Skeletal muscle tissue (tissue), 4 donors: ENCODE results near the gene SRSF5. TPM values are rescaled to one million over a fixed set of nuclear protein-coding genes. Genes with fewer than 3 reads are reported as not detected.
"Not testable (repeated sequence)": the region's sequence is repeated elsewhere in the genome, so short reads cannot be mapped to it uniquely, and the experiment has no call there.

Source experiments
- H3K27ac ChIP-seq: one replicate; pipeline ENCODE4 v1.7.0; 2013; ENCODE audit warnings: mild to moderate bottlenecking, low read depth, low read length, inconsistent platforms
- H3K27me3 ChIP-seq, 3 donors: one replicate each; pipeline ENCODE4 v1.7.0; 2013; ENCODE audit warnings: low read length in 3 of 3; ENCODE audit not compliant: control insufficient read depth in 3 of 3, insufficient read depth in 3 of 3
- H3K36me3 ChIP-seq, 3 donors: one replicate each; pipeline ENCODE4 v1.7.0; 2013; ENCODE audit warnings: low read length in 3 of 3; ENCODE audit not compliant: control insufficient read depth in 3 of 3, insufficient read depth in 3 of 3
- H3K4me1 ChIP-seq, 3 donors: one replicate each; pipeline ENCODE4 v1.7.0; 2013; ENCODE audit warnings: low read length in 3 of 3, mild to moderate bottlenecking in 3 of 3; ENCODE audit not compliant: control insufficient read depth in 3 of 3, insufficient read depth in 3 of 3
- H3K4me3 ChIP-seq, 3 donors: one replicate each; pipeline ENCODE4 v1.7.0; 2013; ENCODE audit warnings: low read length in 3 of 3
- H3K9ac ChIP-seq, 3 donors: one replicate each; pipeline ENCODE4 v1.7.0; 2013; ENCODE audit warnings: low read length in 3 of 3, mild to moderate bottlenecking in 3 of 3, moderate library complexity in 2 of 3, low read depth in 1 of 3
- H3K9me3 ChIP-seq, 3 donors: one replicate each; pipeline ENCODE4 v1.7.0; 2013; ENCODE audit warnings: low read length in 3 of 3; ENCODE audit not compliant: control insufficient read depth in 3 of 3
- total RNA-seq: library from RNA; depleted of rRNA; stranded (reverse); fragments of >200 nt; gene quantifications from one replicate; pipeline ENCODE4 v1.2.3, GENCODE V29; 2014
- donor health status: Osteomylitis.

Gene SRSF5
- total RNA-seq, 1 donor from 2014 or later, result 77.2 TPM

DNA sequence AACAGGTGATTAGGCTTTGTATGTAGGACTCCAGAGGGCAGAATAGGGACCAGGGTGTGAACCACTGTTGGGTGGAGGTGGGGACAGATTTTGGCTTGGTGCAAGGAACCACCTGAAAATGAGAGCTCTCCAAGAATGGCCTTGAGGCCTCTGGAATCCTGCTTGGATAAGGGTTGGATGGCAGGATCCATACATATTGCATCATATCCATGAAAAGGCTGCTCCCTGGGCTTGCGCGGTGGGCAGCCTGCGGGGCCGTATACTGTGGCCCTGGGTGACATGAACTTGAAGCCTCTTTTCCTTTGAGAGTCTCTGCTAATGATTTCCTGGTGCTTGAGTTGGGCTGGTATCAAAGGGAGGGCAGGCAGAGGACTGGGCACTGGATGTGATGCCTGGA, 31.4 kb downstream of the SRSF5 start:
- Histone ChIP-seq H3K27me3 (no peaks in the 10 kb centered on the region), H3K27ac (no peak overlapping the region), H3K36me3 (no peaks in the 10 kb centered on the region), H3K4me1 (no peaks in the 10 kb centered on the region), H3K4me3 (no peak overlapping the region), H3K9me3 (no peaks in the 10 kb centered on the region), H3K9ac (no peak overlapping the region)

DNA sequence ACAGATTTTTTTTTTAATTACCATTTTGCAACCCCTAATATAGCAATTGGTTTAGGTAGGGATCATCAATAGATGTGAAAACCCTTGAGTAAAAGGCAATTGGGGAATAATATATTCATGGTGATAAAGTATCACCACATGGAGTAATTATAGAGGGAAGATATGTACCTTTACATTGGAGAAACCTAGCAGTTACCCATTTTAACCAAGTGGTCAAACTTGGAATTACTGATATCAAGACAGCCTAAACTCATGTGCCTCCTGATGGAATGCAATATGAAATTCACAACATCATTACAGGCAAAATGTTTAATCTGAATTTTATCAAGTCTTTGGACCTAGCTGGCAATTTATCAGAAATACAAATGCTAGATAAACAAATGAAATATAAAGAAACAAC, 36.8 kb downstream of the SRSF5 start:
- no peaks in the 10 kb centered on the region for H3K36me3 ChIP-seq
- no peak overlapping the region for H3K9ac ChIP-seq
- H3K4me3 ChIP-seq, result no peak overlapping the region
- H3K27me3 ChIP-seq, result no peaks in the 10 kb centered on the region
- no peak overlapping the region for H3K27ac ChIP-seq
- H3K4me1 ChIP-seq, result no peaks in the 10 kb centered on the region
- H3K9me3 ChIP-seq, result no peaks in the 10 kb centered on the region

DNA sequence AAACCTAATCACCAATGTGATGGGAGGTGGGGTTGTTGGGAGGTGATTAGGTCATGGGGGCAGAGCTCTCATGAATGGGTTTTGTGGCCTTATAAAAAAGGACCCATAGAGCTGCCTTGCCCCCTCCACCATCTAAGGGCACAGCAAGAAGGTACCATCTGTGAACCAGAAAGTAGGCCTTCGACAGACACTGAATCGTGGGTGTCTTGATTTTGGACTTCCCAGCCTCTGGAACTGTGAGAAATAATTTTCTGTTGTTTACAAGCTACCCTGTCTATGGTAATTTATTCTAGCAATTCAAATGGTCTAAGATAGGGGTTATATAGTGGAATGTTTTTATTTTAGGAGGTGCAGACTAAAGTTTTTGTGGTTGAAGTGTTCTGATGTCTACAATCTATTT, 38.0 kb downstream of the SRSF5 start:
- H3K36me3 ChIP-seq, result no peaks in the 10 kb centered on the region
- H3K4me1 ChIP-seq, result no peaks in the 10 kb centered on the region
- no peaks in the 10 kb centered on the region for H3K9me3 ChIP-seq
- no peak overlapping the region for H3K9ac ChIP-seq
- no peak overlapping the region for H3K27ac ChIP-seq
- no peaks in the 10 kb centered on the region for H3K27me3 ChIP-seq
- H3K4me3 ChIP-seq, result no peak overlapping the region

DNA sequence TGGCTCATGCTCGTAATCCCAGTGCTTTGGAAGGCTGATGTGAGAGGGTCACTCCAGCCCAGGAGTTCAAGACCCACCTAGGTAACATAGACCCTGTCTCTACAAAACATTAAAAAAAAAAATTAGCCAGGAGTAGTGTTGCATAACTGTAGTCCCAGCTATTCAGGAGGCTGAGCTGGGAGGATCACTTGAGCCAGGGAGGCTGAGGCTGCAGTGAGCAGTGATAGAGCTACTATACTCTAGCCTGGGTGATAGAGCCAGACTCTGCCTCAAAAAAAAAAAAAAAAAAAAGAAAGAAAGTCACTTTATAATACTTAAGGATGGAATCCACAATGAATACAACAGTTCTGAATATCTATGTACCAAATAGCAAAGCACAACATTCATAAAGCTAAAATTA, 40.2 kb downstream of the SRSF5 start:
- H3K9me3 ChIP-seq, result no peaks in the 10 kb centered on the region
- no peaks in the 10 kb centered on the region for H3K36me3 ChIP-seq
- peaks cover 0 to 3% (median 0%) of the 10 kb centered on the region in 3 donors for H3K27me3 ChIP-seq
- H3K27ac ChIP-seq, result no peak overlapping the region
- no peak overlapping the region for H3K4me3 ChIP-seq
- no peak overlapping the region for H3K9ac ChIP-seq
- no peaks in the 10 kb centered on the region for H3K4me1 ChIP-seq

DNA sequence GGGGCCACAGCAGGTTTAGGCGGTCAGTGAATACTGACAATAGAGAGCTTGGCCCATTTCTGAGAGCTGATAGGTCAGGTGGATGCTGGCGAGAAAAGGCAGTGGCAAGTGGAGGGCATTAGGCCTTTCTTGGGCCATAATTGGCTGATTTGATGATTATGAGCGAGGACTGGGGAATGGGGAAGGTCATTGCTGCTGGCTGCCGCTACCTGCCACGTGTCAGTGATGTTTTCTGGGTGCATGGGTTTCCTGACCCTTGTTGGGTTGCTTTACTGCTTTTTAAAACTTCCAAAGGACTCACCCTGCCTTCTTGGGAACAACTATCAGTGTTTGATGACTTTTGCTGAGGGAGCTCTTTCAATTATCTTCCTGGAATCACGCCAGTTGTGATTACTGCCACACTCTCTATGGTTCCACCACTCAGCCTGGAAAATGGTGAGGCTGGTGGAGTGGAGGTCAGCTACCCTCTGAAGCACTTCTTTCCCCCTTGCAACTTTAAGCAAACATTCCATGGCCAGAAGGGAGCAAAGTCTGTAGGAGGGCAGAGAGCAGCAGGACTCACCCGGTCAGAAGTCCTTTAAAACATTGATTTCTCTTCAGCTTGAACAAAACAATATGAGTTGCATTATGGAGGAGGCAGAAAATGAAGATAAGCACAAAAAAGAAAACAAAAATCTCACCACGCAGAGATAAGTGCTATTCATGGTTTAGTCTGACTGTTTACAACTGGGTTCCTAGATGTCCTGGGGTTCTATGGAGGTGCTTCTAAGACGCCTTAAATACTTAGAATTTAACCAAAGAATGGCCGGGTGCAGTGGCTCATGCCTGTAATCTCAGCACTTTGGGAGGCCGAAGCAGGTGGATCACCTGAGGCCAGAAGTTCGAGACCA, 42.2 kb downstream of the SRSF5 start:
- Histone ChIP-seq H3K4me1 (no peaks in the 10 kb centered on the region), H3K36me3 (no peaks in the 10 kb centered on the region), H3K27me3 (peaks cover 0 to 3% (median 0%) of the 10 kb centered on the region in 3 donors), H3K9ac (no peak overlapping the region), H3K27ac (no peak overlapping the region), H3K9me3 (no peaks in the 10 kb centered on the region), H3K4me3 (no peak overlapping the region)

DNA sequence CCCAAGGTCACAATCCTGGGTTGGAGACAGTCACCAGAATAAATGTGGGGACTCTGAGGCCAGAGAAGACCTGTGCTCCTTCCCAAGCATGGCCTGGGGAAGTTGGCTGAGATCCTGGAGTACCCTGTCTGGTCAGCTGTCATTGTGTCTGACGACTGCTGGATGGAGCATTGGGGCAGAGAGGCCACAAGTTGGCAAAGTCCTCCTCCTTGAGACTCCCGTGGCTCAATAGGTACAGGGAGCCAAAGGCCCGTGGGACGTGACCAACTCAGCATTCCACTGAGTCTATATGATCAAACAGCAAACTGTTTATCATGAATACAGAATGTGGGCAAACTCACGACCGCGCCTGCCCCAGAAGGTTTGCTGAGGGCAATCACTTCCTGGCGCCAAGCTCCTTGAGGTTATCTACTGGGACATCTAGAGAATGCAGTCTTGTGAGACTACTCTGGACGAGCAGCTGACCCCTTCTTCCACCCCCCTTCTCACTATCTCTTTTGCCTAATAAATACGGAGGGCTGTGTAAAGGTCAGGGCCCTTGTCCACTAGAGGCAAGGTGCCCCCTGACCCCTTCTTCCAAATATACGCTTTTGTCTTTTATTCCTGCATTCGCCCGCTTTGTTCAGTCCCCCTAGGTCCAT, 44.4 kb downstream of the SRSF5 start:
- Histone ChIP-seq H3K4me3 (no peak overlapping the region), H3K27me3 (peaks cover 4 to 8% (median 7%) of the 10 kb centered on the region in 3 donors), H3K9ac (no peak overlapping the region), H3K4me1 (no peaks in the 10 kb centered on the region), H3K36me3 (no peaks in the 10 kb centered on the region), H3K9me3 (no peaks in the 10 kb centered on the region), H3K27ac (no peak overlapping the region)

DNA sequence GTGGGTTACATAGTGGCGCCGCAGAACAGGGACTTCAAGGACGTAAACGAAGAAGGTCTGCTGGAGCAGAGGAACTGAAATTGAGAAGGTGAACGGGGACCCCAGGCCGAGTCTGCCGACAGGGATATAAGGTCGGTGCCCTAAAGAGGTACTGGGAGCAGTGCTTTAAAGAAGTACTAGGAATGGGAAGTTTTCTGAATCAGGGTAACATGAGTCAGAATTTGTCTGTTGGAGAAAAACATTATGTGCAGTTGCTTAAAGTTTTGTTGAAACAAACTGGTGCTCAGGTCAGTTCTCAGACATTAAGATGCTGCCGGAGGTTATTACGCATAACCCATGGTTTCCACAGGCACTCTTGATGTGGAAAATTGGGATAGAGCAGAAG, 44.9 kb downstream of the SRSF5 start:
- no peaks in the 10 kb centered on the region for H3K4me1 ChIP-seq
- H3K27ac ChIP-seq, result no peak overlapping the region
- no peak overlapping the region for H3K4me3 ChIP-seq
- peaks cover 8 to 9% (median 8%) of the 10 kb centered on the region in 3 donors for H3K27me3 ChIP-seq
- no peaks in the 10 kb centered on the region for H3K36me3 ChIP-seq
- no peaks in the 10 kb centered on the region for H3K9me3 ChIP-seq
- no peak overlapping the region for H3K9ac ChIP-seq

DNA sequence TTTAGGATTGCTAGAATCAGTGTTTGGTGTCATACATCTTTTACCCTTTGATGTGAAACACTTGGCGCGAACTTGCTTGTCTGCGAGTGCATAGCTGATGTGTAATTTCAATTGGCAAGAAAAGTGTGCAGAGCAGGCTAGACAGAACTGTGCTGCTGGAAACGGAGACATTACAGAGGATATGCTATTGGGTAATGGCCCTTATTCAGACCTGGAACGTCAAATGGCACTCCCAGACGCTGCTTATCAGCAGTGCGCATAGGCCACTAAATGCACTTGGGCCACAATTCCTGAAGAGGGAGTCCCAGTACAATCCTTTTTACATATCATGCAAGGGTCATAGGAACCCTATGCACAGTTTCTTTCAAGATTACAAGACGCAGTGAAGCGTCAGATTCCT, 45.8 kb downstream of the SRSF5 start:
- Histone ChIP-seq H3K36me3 (no peaks in the 10 kb centered on the region), H3K4me3 (no peak overlapping the region), H3K4me1 (no peaks in the 10 kb centered on the region), H3K9me3 (no peaks in the 10 kb centered on the region), H3K9ac (no peak overlapping the region), H3K27me3 (peaks cover 11 to 16% (median 13%) of the 10 kb centered on the region in 3 donors), H3K27ac (no peak overlapping the region)

DNA sequence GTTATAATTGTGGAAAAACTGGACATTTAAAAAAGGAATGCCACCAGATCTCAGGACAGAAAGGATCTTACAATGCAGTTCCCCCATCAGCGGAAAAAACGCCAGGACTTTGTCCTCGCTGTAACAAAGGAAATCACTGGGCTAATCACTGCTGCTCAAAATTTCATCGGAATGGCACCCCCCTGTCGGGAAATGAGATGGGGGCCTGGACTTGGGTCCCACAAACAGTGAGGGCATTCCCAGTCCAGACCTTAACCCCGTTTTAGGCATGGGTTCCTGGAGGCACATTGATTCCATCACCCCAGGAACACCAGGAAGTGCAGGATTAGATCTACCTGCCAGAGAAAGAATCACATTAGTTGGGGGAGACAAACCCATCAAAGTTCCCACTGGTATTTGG, 46.4 kb downstream of the SRSF5 start:
- H3K36me3 ChIP-seq, H3K27ac ChIP-seq, H3K4me1 ChIP-seq, H3K4me3 ChIP-seq, H3K9me3 ChIP-seq, H3K9ac ChIP-seq: not testable (repeated sequence)
- H3K27me3 ChIP-seq, result peaks cover 11 to 20% (median 13%) of the 10 kb centered on the region in 3 donors

DNA sequence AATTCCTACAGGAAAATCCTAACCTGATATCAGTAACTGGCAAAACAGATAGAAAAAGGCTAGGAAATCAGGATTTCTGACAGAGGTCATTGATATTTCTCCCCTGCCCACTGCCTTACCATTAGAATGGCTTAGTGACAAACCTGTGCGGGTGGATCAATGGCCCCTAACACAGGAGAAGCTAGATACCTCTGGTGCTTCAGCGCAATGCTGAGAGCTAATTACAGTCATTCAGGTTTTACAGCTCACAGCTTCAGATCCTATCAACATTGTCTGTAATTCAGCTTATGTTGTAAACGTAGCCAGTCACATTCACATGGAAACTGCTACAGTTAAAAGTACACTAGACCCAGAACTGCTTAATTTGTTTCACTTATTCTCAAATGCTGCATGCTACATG, 47.5 kb downstream of the SRSF5 start:
- peaks cover 11 to 20% (median 13%) of the 10 kb centered on the region in 3 donors for H3K27me3 ChIP-seq
- H3K9me3 ChIP-seq, result no peaks in the 10 kb centered on the region
- H3K27ac ChIP-seq, result no peak overlapping the region
- H3K4me1 ChIP-seq, result no peaks in the 10 kb centered on the region
- no peak overlapping the region for H3K4me3 ChIP-seq
- H3K9ac ChIP-seq, result no peak overlapping the region
- H3K36me3 ChIP-seq, result no peaks in the 10 kb centered on the region
